Mesothelial cell of epicardium (in vitro differentiated cells): ENCODE results near the gene ISL1. TPM values are rescaled to one million over a fixed set of nuclear protein-coding genes. Genes with fewer than 3 reads are reported as not detected.

Experiments used
- DNase-seq, 2 experiments: peaks; one replicate each; pipeline ENCODE4 v3.0.0; 2021; ENCODE audit warnings: low spot score in 2 of 2; ENCODE audit not compliant: unreplicated experiment in 2 of 2
- H3K27ac Mint-ChIP-seq: 2 replicates; pipeline ENCODE4 v1.8.0; 2021; ENCODE audit warnings: mixed read lengths
- H3K27me3 Mint-ChIP-seq: 2 replicates; pipeline ENCODE4 v1.8.0; 2021; ENCODE audit warnings: low read depth, mixed read lengths
- H3K36me3 Mint-ChIP-seq: 2 replicates; pipeline ENCODE4 v1.8.0; 2021; ENCODE audit warnings: mixed read lengths
- H3K4me1 Mint-ChIP-seq: 2 replicates; pipeline ENCODE4 v1.8.0; 2021; ENCODE audit warnings: mixed read lengths
- H3K4me3 Mint-ChIP-seq: 2 replicates; pipeline ENCODE4 v1.8.0; 2021; ENCODE audit warnings: mild to moderate bottlenecking, moderate library complexity, mixed read lengths
- H3K9me3 Mint-ChIP-seq: 2 replicates; pipeline ENCODE4 v1.8.0; 2021; ENCODE audit warnings: mixed read lengths
- total RNA-seq: library from RNA; stranded (reverse); gene quantifications from 3 replicates; pipeline ENCODE4 v1.2.1, GENCODE V29; 2021
- TF ChIP-seq, protein P1 (sequence below): fragments of 200-600 bp; sonication (generic); IDR thresholded peaks from one replicate; pipeline ENCODE4 v1.5.0; 2021; ENCODE audit warnings: antibody characterized with exemption; ENCODE audit not compliant: unreplicated experiment

The ISL1 gene
- total RNA-seq, 1 donor from 2014 or later, result 13.7 TPM

DNA sequence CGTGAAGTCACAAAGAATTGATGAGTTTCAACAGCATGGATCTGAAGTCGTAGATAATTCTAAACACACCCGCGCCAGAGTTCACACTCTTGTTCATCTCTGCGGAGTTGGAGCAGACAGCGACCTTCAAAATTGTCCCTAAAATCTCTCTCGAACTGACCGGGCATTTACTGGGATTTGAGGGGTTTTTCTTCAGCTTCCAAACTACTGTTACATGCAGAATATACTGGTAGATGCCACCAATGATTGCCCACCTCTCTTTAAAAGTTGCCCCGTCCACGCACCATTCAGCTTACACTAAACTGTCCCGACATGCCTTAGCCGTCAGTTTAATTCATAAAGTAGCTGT, 5.2 kb upstream of the ISL1 start:
- TF ChIP-seq, protein P1, sequence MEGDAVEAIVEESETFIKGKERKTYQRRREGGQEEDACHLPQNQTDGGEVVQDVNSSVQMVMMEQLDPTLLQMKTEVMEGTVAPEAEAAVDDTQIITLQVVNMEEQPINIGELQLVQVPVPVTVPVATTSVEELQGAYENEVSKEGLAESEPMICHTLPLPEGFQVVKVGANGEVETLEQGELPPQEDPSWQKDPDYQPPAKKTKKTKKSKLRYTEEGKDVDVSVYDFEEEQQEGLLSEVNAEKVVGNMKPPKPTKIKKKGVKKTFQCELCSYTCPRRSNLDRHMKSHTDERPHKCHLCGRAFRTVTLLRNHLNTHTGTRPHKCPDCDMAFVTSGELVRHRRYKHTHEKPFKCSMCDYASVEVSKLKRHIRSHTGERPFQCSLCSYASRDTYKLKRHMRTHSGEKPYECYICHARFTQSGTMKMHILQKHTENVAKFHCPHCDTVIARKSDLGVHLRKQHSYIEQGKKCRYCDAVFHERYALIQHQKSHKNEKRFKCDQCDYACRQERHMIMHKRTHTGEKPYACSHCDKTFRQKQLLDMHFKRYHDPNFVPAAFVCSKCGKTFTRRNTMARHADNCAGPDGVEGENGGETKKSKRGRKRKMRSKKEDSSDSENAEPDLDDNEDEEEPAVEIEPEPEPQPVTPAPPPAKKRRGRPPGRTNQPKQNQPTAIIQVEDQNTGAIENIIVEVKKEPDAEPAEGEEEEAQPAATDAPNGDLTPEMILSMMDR, result no peak
- Mint-ChIP-seq H3K4me1 (peaks cover 72% of the 10 kb centered on the region), H3K9me3 (no peaks in the 10 kb centered on the region), H3K36me3 (no peaks in the 10 kb centered on the region), H3K27me3 (peaks cover 40% of the 10 kb centered on the region), H3K4me3 (peak overlapping the region; percentile 76), H3K27ac (peak overlapping the region; percentile 92)
- no peak for DNase-seq

DNA sequence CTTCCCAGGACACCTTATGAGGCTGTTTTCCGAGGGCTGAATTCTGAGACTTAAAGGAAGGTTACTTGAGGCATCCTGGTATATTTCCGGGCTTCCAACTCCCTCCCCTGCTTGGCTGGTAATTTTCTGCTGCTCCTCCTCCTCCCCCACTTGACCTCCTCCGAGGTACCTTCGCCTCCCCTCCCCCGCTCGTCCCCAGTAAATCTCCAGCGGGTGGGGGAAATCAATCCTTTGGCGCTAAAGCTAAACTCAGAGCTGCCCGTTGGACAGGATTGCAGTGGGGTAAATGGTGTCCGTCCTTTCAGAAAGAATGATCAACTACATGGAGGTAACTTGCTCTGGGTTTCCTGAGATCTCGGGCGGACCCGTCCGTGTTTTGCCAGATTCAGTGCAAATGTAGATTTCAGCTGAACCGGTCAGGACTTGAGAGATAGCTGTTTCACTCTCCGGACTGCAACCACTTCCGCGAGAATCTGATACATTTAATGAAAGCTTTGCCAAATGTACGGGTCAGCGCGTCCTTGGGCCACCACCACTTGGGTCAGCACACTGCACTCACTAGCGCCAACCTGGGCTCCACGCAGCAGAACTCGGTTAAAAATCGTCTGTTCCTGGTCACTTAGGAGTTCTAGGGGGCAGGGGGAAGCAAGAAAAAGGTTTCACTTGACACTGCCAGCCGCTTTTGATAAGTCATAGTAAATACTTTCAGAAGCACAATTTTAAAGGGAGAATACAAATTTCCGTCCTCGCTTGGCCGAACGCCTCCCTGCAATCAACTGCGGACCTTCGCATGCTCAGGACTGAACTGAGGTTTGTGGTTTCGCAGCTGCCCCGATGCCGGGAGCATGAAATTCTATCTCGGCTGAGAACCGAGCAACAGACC, 4.6 kb upstream of the ISL1 start:
- DNase-seq, result no peak
- H3K4me1 Mint-ChIP-seq, result peaks cover 66% of the 10 kb centered on the region
- no peaks in the 10 kb centered on the region for H3K36me3 Mint-ChIP-seq
- TF ChIP-seq, protein P1, result no peak
- H3K27me3 Mint-ChIP-seq, result peaks cover 42% of the 10 kb centered on the region
- H3K4me3 Mint-ChIP-seq, result peak overlapping the region; percentile 76
- no peaks in the 10 kb centered on the region for H3K9me3 Mint-ChIP-seq
- peak overlapping the region; percentile 92 for H3K27ac Mint-ChIP-seq

DNA sequence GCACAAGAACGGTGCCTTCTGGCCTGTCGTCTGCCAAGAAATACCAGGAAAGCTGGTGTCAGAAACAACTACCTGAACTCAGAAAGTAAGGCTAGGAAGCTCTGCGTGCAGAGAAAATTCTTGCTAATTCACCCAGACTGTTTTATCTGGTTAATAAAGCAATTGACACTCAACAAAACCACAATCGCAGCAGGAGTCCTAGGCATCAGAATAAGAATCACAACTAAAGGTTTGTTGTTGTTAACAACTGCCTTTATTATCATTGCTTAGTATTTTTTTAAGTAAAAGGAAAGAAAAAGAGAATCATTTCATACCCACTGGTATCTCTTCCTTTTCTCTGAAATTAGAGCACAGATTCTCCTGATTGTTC, 3.9 kb upstream of the ISL1 start:
- peaks cover 42% of the 10 kb centered on the region for H3K27me3 Mint-ChIP-seq
- DNase-seq, result no peak
- H3K27ac Mint-ChIP-seq, result peak overlapping the region; percentile 92
- H3K9me3 Mint-ChIP-seq, result no peaks in the 10 kb centered on the region
- H3K4me3 Mint-ChIP-seq, result peak overlapping the region; percentile 76
- no peaks in the 10 kb centered on the region for H3K36me3 Mint-ChIP-seq
- TF ChIP-seq, protein P1, result no peak
- H3K4me1 Mint-ChIP-seq, result peaks cover 60% of the 10 kb centered on the region

DNA sequence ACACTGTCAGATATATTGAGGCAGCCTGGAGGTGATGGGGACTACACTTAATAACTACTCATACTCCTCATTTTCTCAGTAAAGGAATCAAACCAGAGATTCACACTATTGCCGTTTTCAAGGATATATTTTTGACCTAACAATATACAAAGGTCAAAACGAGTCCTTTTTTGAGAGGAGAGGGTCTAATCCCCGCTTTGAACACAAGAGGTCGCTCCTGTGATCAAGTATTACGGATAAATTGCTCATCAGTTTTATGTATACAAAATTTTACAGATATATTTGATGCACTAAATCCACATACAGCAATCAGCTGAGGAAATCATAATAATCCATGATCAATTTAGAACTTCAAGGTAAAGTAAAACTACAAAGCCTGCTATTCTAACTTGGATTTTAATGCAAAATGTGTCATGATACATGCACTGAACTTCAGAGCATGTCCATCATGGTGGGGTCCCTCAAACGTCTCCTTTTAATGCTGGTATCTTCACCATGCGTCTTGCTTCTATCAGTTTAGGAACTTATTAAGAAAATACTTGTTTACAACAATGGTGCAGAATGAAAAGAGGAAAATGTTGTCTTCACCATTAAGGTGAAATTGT, 2.5 kb upstream of the ISL1 start:
- no peak for DNase-seq
- H3K4me3 Mint-ChIP-seq, result peak overlapping the region; percentile 93
- H3K4me1 Mint-ChIP-seq, result peaks cover 65% of the 10 kb centered on the region
- TF ChIP-seq, protein P1, result peak; percentile 71
- no peaks in the 10 kb centered on the region for H3K9me3 Mint-ChIP-seq
- no peak overlapping the region for H3K27ac Mint-ChIP-seq
- no peaks in the 10 kb centered on the region for H3K36me3 Mint-ChIP-seq
- H3K27me3 Mint-ChIP-seq, result peaks cover 49% of the 10 kb centered on the region

DNA sequence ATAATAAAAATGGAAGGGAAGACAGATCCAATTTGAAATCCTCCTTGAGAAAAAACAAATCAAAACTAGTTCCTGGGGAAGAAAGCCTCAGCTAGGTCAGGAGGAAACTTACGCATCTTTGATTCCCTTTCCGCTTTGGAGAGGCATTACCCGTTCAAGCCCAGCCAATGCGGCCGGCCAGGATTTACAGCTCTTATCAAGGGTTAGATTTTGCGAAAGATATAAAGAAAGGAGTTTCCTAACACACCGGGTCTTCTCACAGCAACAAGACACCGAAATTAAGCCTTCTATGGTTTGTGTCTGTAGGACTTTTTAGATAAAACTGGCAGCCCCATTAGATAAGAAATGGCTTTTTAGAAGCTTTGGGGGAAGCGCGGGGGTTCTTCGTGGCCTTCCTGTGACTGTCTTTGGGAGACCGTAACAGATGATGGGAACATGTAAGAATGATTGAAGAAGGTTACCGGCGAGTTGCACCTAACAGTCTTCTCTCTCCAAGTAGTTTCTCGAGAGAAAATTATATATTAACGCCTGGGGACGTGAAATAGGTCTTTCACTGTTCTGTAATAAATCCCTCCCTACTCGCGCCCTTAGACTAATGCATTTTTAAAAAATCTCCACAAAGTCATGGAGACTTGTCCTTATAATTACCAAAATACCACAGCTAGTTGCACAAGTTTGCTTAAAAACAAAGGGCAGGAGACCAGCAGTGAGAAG, 1.3 kb upstream of the ISL1 start:
- Mint-ChIP-seq H3K4me3 (peak overlapping the region; percentile 93), H3K4me1 (peaks cover 76% of the 10 kb centered on the region), H3K27ac (peak overlapping the region; percentile 96), H3K9me3 (no peaks in the 10 kb centered on the region), H3K27me3 (peaks cover 51% of the 10 kb centered on the region), H3K36me3 (no peaks in the 10 kb centered on the region)
- DNase-seq, result no peak
- TF ChIP-seq, protein P1, result no peak
